Esophagus muscularis mucosa (tissue), 3 donors: ENCODE results near the gene VSIG8.

Experiments
- CTCF ChIP-seq, 3 experiments: fragments of 200-600 bp in 2 of 3; fragments of 450-650 bp in 1 of 3; sonication (generic) in 2 of 3; IDR thresholded peaks; one replicate each; pipeline ENCODE4 v1.5.1; 2017 to 2019; ENCODE audit warnings: antibody characterized with exemption in 3 of 3, mild to moderate bottlenecking in 2 of 3, moderate library complexity in 1 of 3
- POLR2A ChIP-seq: fragments of 450-650 bp; IDR thresholded peaks from one replicate; pipeline ENCODE4 v1.6.1; 2017; ENCODE audit warnings: antibody characterized with exemption, moderate library complexity, mild to moderate bottlenecking, low read depth

- no peak for TF ChIP-seq CTCF (IDR thresholded peaks at IDR 0.05)
- no peak for TF ChIP-seq POLR2A
These were observed 11.1 kb downstream of the VSIG8 start for GRCh38 chr1:159851407-159851806.
